Pancreas (tissue), 10 donors: ENCODE measurements around the gene WBP1L. TPM values are rescaled to one million over a fixed set of nuclear protein-coding genes. Genes with fewer than 3 reads are reported as not detected.

ENCODE experiments used
- ATAC-seq, 4 donors: fragments of 200-7000 bp; cut with Tn5 transposase; one replicate each; pipeline versions ENCODE4 v1.8.0 to v1.9.1; 2020; ENCODE audit warnings: mild to moderate bottlenecking in 4 of 4, moderate library complexity in 4 of 4
- DNase-seq, 6 donors: peaks; one replicate each; pipeline ENCODE4 v3.0.0-alpha.2; 2020
- FAIRE-seq: peaks from 2 replicates; lab custom pipeline; 2012; peaks lifted over from hg19 to GRCh38; lab: Jason Lieb, UNC
- H3K27ac ChIP-seq, 4 donors: fragments of 200-600 bp; sonication (generic); 1 replicate in 3 of 4; 2 replicates in 1 of 4; pipeline versions ENCODE4 v1.5.0 to v1.8.0; 2020
- H3K27me3 ChIP-seq, 4 donors: fragments of 200-600 bp; one replicate each; pipeline ENCODE4 v1.8.0; 2021
- H3K36me3 ChIP-seq, 3 donors: fragments of 200-600 bp; sonication (generic) in 1 of 3; one replicate each; pipeline versions ENCODE4 v1.5.0 to v1.8.0; 2020 to 2021
- H3K4me1 ChIP-seq, 3 donors: fragments of 200-600 bp; one replicate each; pipeline ENCODE4 v1.8.0; 2021
- H3K4me3 ChIP-seq, 4 donors: fragments of 200-600 bp; sonication (generic) in 2 of 4; one replicate each; pipeline versions ENCODE4 v1.5.0 to v1.8.0; 2020 to 2021
- H3K9me3 ChIP-seq, 4 donors: fragments of 200-600 bp; one replicate each; pipeline ENCODE4 v1.8.0; 2021
- CTCF ChIP-seq, 4 donors: fragments of 200-600 bp; sonication (generic) in 3 of 4; IDR thresholded peaks; one replicate each; pipeline versions ENCODE4 v1.5.0 to v1.8.0; 2021; ENCODE audit warnings: antibody characterized with exemption in 4 of 4
- WGBS, 2 donors: extraction: QIAGEN DNeasy Blood & Tissue Kit; methylation state at CpG; one replicate each; pipeline ENCODE4 v1.1.7; 2013; 5-methylcytosine and 5-hydroxymethylcytosine counted together
- intact Hi-C, 3 donors: fragments of 100-400 bp; cut with DNase I; formaldehyde crosslinking; loops; one replicate each; pipeline versions ENCODE4 v1.11.1 to v1.14.2; 2022
- polyA plus RNA-seq, 2 donors: library from polyadenylated mRNA; stranded (reverse); fragments of 200-250 nt; gene quantifications; one replicate each; pipeline ENCODE4 v1.2.3, GENCODE V29; 2013
- total RNA-seq, 6 donors: library from RNA; stranded (reverse); fragmentation: NEBNext Ultra II Directional in 4 of 6; extraction: Animal tissue kit (Norgen Biotek cat#: 25700) in 4 of 6; gene quantifications; one replicate each; pipeline versions ENCODE4 v1.2.1 to v1.2.4, GENCODE V29; 2021 to 2023
- donor health status: healthy with polysubstance abuse.
- donor health status: DM: no; HTN: no; CAD: no; lungs with moderate emphysema.
- donor health status: DM: no; HTN: no; CAD: no.
- donor health status: control.
- donor health status: control.
- donor health status: Bipolar disorder and iron deficiency.
- donor health status: DM: yes; HTN: yes; CAD: no.
- donor health status: DM: no; HTN: no; CAD: no.
- donor health status: DM: no; HTN: no; CAD: no.
- donor health status: DM: yes; HTN: yes; CAD: no.

The WBP1L gene
- total and polyA plus RNA-seq, 8 donors = 9.0 to 27.3 (median 10.8) TPM

GRCh38 chr10:102773320-102773719, 29.6 kb downstream of the WBP1L start:
- peak overlapping the region in 1 of 4 donors; percentile 18 for H3K27ac ChIP-seq
- no peak for TF ChIP-seq CTCF (IDR thresholded peaks at IDR 0.05)
- no peak overlapping the region for H3K4me3 ChIP-seq
- ATAC-seq = no peak
- no peaks in the 10 kb centered on the region for H3K9me3 ChIP-seq
- intact Hi-C loops = no loop called here
- no peak for DNase-seq
- FAIRE-seq = no peak
- peaks cover 42 to 53% (median 48%) of the 10 kb centered on the region in 3 donors for H3K4me1 ChIP-seq
- 38 to 42% methylated on average over 1 of the region's 1 CpG for WGBS, 2 donors
- H3K27me3 ChIP-seq = no peaks in the 10 kb centered on the region
- H3K36me3 ChIP-seq = no peaks in the 10 kb centered on the region

DNA sequence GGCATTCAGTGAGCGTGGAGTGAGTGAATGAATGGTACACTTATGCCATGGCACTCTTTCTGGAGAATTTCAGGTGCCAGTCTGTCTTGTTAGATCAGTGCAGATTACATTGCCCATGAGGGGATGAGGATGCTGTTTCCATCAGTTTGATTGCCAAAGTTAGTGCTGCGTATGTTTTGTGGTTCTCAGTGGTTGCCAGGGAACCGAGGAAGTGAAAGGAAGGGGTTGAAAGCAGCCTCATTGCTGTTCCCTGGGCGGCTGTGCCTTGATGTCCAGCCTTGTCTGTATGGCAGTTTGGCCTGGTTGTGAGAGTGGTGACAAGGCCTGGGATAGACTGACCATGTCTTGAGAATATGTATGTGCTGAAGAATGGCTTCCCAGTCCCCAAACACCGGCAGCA, 30.2 kb downstream of the WBP1L start:
- WGBS, 2 donors = 87 to 89% methylated on average over 5 of the region's 5 CpGs
- no peak for TF ChIP-seq CTCF (IDR thresholded peaks at IDR 0.05)
- Histone ChIP-seq H3K27me3 (no peaks in the 10 kb centered on the region), H3K36me3 (no peaks in the 10 kb centered on the region), H3K4me3 (no peak overlapping the region), H3K9me3 (no peaks in the 10 kb centered on the region), H3K27ac (peak overlapping the region in 2 of 4 donors; percentile 18 to 38), H3K4me1 (peaks cover 42 to 53% (median 47%) of the 10 kb centered on the region in 3 donors)
- ATAC-seq (no peak), DNase-seq (no peak), FAIRE-seq (no peak)
- intact Hi-C loops = no loop called here

DNA sequence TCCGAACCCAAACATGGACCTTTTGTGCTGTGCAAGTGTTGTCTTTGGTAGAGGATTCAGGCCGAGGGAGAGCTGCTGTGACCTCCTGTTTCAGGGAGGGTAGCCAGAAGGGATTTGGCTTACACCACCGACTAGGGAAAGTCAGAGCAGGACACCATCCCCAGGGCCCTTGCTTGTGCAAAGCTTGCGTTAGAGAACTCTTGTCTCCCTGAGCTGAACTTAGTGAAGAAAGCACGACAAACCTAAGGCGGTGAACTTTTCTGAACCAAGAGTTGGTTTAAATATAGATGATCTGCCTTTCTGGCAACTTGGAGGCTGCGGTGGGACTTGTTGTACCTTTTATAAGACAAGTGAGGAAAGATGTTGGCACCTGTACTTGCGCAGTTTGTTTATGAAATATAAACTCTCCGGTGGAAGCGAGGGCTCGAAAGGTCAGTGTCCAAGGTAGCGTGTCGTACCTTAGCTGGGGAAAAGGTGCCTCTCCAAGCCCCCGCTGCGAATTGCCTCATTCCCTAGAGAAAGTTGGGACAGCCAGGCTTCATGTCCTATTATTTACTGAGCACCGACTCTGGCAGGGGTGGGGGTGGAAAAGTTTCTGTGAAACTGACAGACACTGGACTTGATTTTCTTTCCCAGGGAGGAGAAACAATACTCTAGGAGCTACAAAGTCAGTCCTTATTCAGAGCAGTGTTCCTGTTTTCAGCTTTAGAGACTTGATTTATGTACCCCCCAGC, 31.6 kb downstream of the WBP1L start:
- DNase-seq (peak in 1 of 6 donors; percentile 26), ATAC-seq (peak in 2 of 4 donors; percentile 1 to 5), FAIRE-seq (no peak)
- H3K27me3 ChIP-seq = no peaks in the 10 kb centered on the region
- H3K27ac ChIP-seq = peak overlapping the region in 2 of 4 donors; percentile 73 to 82
- 42 to 53% methylated on average over 16 of the region's 16 CpGs for WGBS, 2 donors
- H3K36me3 ChIP-seq = no peaks in the 10 kb centered on the region
- peaks cover 34 to 49% (median 39%) of the 10 kb centered on the region in 3 donors for H3K4me1 ChIP-seq
- no peaks in the 10 kb centered on the region for H3K9me3 ChIP-seq
- no peak overlapping the region for H3K4me3 ChIP-seq
- intact Hi-C loops = no loop called here
- TF ChIP-seq CTCF (IDR thresholded peaks at IDR 0.05) = no peak

DNA sequence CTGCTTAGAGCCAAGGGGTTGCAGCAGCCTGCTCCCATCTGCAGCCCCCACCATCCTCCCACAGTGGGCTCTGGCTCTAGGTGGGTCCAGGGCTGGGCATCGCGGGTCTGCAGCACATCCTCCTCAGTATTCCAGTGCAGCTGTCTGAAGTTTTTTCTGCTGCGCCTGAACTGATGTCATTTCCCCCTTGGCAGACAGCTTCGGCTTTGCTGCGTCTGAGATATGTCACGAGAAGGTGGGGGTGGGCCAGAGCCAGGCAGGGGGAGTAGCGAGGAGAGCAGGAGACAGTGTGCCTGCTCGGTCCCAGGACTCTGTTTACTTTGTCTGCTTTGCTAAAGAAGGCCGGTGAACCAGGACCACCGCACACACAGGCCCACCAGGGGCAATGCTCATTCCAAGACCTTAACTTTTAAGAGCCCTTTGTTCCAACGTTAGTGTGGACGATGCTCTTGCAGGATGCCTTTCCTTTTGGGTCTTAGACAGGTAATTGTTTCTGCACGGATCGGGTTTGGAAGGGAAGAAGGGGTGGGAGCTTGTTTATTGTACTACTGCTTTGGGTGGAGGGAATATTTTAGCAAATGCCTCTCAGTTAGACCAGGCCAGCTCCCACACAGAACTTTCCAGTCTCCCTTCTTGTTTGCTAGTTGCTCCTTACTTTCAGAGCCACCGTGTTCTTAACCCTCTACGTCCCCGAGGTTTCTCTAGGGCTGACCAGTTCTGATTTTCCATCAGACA, 32.4 kb downstream of the WBP1L start:
- peak in 5 of 6 donors; percentile 29 to 74 (median 56) for DNase-seq
- 10 to 16% methylated on average over 17 of the region's 17 CpGs for WGBS, 2 donors
- no peak for TF ChIP-seq CTCF (IDR thresholded peaks at IDR 0.05)
- H3K27me3 ChIP-seq = no peaks in the 10 kb centered on the region
- ATAC-seq = peak; percentile 55 to 77 (median 65)
- H3K4me3 ChIP-seq = peak overlapping the region in 1 of 4 donors; percentile 25
- FAIRE-seq = no peak
- no peaks in the 10 kb centered on the region for H3K9me3 ChIP-seq
- intact Hi-C loops = no loop called here
- no peaks in the 10 kb centered on the region for H3K36me3 ChIP-seq
- H3K27ac ChIP-seq = peak overlapping the region; percentile 18 to 82 (median 46)
- peaks cover 27 to 46% (median 32%) of the 10 kb centered on the region in 3 donors for H3K4me1 ChIP-seq
